GM12878 (cell line): ENCODE measurements around the gene RPUSD2. TPM values are rescaled to one million over a fixed set of nuclear protein-coding genes. Genes with fewer than 3 reads are reported as not detected.

Source experiments
- ATAC-seq: fragments of 200-7000 bp; cut with Tn5 transposase; 3 replicates; pipeline ENCODE4 v1.9.1; 2020; ENCODE audit warnings: mild to moderate bottlenecking, moderate library complexity
- BruUV-seq: library from RNA; stranded (reverse); fragments of 400-500 nt; replicated peaks from 2 replicates; lab custom pipeline; 2021; lab: Mats Ljungman, UMichigan
- CTCF ChIA-PET: fragments of 300-600 bp; sonication (Branson Sonifier 250); formaldehyde crosslinking; extraction: SDS; loops from one replicate; lab custom pipeline; 2021; ENCODE audit warnings: inconsistent platforms; lab: Yijun Ruan, JAX
- POLR2A ChIA-PET: fragments of 350-600 bp; formaldehyde crosslinking; extraction: SDS; loops from one replicate; lab custom pipeline; 2021; ENCODE audit warnings: inconsistent platforms; lab: Charles Lee
- RAD21 ChIA-PET: fragments of 300-600 bp; sonication (Branson Sonifier 250); formaldehyde crosslinking; loops from one replicate; lab custom pipeline; 2023; ENCODE audit warnings: antibody characterized with exemption; ENCODE audit not compliant: unreplicated experiment; lab: Charles Lee
- SMC1A ChIA-PET: fragments of 300-600 bp; sonication (Branson Sonifier 250); formaldehyde crosslinking; loops from one replicate; lab custom pipeline; 2023; ENCODE audit not compliant: unreplicated experiment, uncharacterized antibody; lab: Charles Lee
- DNase-seq: peaks from one replicate; pipeline ENCODE4 v3.0.0-alpha.2; 2011; ENCODE audit warnings: low read depth, low spot score
- FAIRE-seq: peaks from 3 replicates; lab custom pipeline; 2011; peaks lifted over from hg19 to GRCh38; lab: Jason Lieb, UNC
- H2AFZ ChIP-seq: 2 replicates; pipeline ENCODE4 v1.6.0; 2011; ENCODE audit warnings: low read depth, low read length, control low read depth; ENCODE audit not compliant: control insufficient read depth
- H3K27ac ChIP-seq: 2 replicates; pipeline ENCODE4 v1.5.1; 2011; ENCODE audit warnings: control low read depth; ENCODE audit not compliant: control insufficient read depth, insufficient read depth
- H3K27me3 ChIP-seq, 2 experiments: replicated peaks in 1 of 2; 2 replicates each; pipeline versions ENCODE4 v1.6.0 to v1.6.1; 2011; ENCODE audit warnings: low read length in 1 of 2; ENCODE audit not compliant: control insufficient read depth in 2 of 2, insufficient read depth in 2 of 2
- H3K36me3 ChIP-seq, 2 experiments: 2 replicates each; pipeline ENCODE4 v1.5.1; 2011; ENCODE audit warnings: low read length in 1 of 2; ENCODE audit not compliant: control insufficient read depth in 2 of 2, insufficient read depth in 2 of 2
- H3K4me1 ChIP-seq: 2 replicates; pipeline ENCODE4 v1.6.1; 2011; ENCODE audit warnings: mild to moderate bottlenecking, low read length, moderate library complexity, mixed read lengths; ENCODE audit not compliant: control insufficient read depth, insufficient read depth
- H3K4me2 ChIP-seq: 2 replicates; pipeline ENCODE4 v1.6.0; 2011; ENCODE audit warnings: control low read depth; ENCODE audit not compliant: control insufficient read depth, insufficient read depth
- H3K4me3 ChIP-seq: fragments of 200-600 bp; sonication (generic); 2 replicates; pipeline ENCODE4 v1.5.1; 2016
- H3K79me2 ChIP-seq: 2 replicates; pipeline ENCODE4 v1.6.0; 2011; ENCODE audit warnings: low read length; ENCODE audit not compliant: control insufficient read depth, insufficient read depth
- H3K9ac ChIP-seq: 2 replicates; pipeline ENCODE4 v1.8.0; 2011; ENCODE audit warnings: low read length, control low read depth, mixed read lengths; ENCODE audit not compliant: control insufficient read depth, insufficient read depth
- H3K9me3 ChIP-seq: replicated peaks from 3 replicates; pipeline ENCODE4 v1.5.1; 2011; ENCODE audit warnings: mild to moderate bottlenecking, low read length; ENCODE audit not compliant: control insufficient read depth, insufficient read depth
- H4K20me1 ChIP-seq: 2 replicates; pipeline ENCODE4 v1.6.0; 2011; ENCODE audit not compliant: control insufficient read depth, insufficient read depth
- CTCF ChIP-seq, 3 experiments: IDR thresholded peaks in 2 of 3; conservative IDR thresholded peaks in 1 of 3; 2 replicates each; pipeline ENCODE4 v1.5.1; 2011; ENCODE audit warnings: low read depth in 3 of 3, low read length in 3 of 3, mild to moderate bottlenecking in 3 of 3, control low read depth in 2 of 3, moderate library complexity in 2 of 3, inconsistent platforms in 1 of 3, mixed read lengths in 1 of 3; ENCODE audit not compliant: control insufficient read depth in 2 of 3, insufficient read depth in 1 of 3; ENCODE audit errors: extremely low read depth in 1 of 3
- GABPA ChIP-seq: IDR thresholded peaks from 2 replicates; pipeline ENCODE4 v1.6.1; 2014; ENCODE audit warnings: antibody characterized with exemption, low read depth, mild to moderate bottlenecking, inconsistent platforms
- IRF5 ChIP-seq: fragments of 450-650 bp; IDR thresholded peaks from 2 replicates; pipeline ENCODE4 v1.6.1; 2017; ENCODE audit warnings: borderline replicate concordance
- NR2C1 ChIP-seq: fragments of 450-650 bp; IDR thresholded peaks from 2 replicates; pipeline ENCODE4 v1.6.1; 2017; ENCODE audit warnings: antibody characterized with exemption, mild to moderate bottlenecking, moderate library complexity
- PBX3 ChIP-seq: IDR thresholded peaks from 2 replicates; pipeline ENCODE4 v1.6.1; 2011; ENCODE audit warnings: mild to moderate bottlenecking, low read depth, low read length, moderate library complexity; ENCODE audit not compliant: insufficient replicate concordance
- SIX5 ChIP-seq: IDR thresholded peaks from 2 replicates; pipeline ENCODE4 v1.6.1; 2011; ENCODE audit warnings: mild to moderate bottlenecking, low read depth, low read length, moderate library complexity; ENCODE audit not compliant: severe bottlenecking
- SUPT20H ChIP-seq: IDR thresholded peaks from 2 replicates; pipeline ENCODE4 v1.6.1; 2011; ENCODE audit warnings: low read depth, mild to moderate bottlenecking, low read length, moderate library complexity, borderline replicate concordance; ENCODE audit not compliant: control insufficient read depth
- TBL1XR1 ChIP-seq: IDR thresholded peaks from 2 replicates; pipeline ENCODE4 v1.6.1; 2012; ENCODE audit warnings: low read depth, low read length, improper control_type of control experiment
- WGBS: methylation state at CpG from one replicate; pipeline ENCODE4 v1.1.6; 2016; ENCODE audit warnings: low lambda C conversion rate; ENCODE audit not compliant: insufficient replicate concordance, insufficient coverage; ENCODE audit errors: missing lambda C conversion rate; 5-methylcytosine and 5-hydroxymethylcytosine counted together
- in situ Hi-C: fragments of 300-500 bp; cut with MboI; formaldehyde crosslinking; loops from 9 replicates; pipeline ENCODE4 v1.14.3; 2018; ENCODE audit warnings: mixed read lengths
- intact Hi-C: fragments of 100-400 bp; cut with micrococcal nuclease; formaldehyde crosslinking; loops from one replicate; pipeline ENCODE4 v1.14.2; 2022; ENCODE audit not compliant: unreplicated experiment
- polyA plus RNA-seq, 11 experiments: library from polyadenylated mRNA; depleted of rRNA in 4 of 11; unstranded in 6 of 11; stranded (reverse) in 5 of 11; fragments of >200 nt; fragmentation: Nextera tagmentation in 4 of 11; fragmentation: Illumina TruSeq in 1 of 11; extraction: Ambion mirVana in 4 of 11; extraction: Trizol in 1 of 11; gene quantifications; 1 replicate in 1 of 11; 2 replicates in 10 of 11; pipeline versions ENCODE4 v1.2.1 to v1.2.3, GENCODE V29; 2011 to 2016; ENCODE audit warnings: inconsistent platforms in 2 of 11, missing spikeins in 2 of 11, low read depth in 1 of 11
- total RNA-seq, 4 experiments: library from RNA; depleted of rRNA in 3 of 4; stranded (reverse); fragments of >200 nt in 3 of 4; fragmentation: Illumina TruSeq in 1 of 4; extraction: Trizol in 1 of 4; gene quantifications; 2 replicates each; pipeline versions ENCODE4 v1.2.1 to v1.2.3, GENCODE V29; 2013 to 2021

RPUSD2 gene
- total and polyA plus RNA-seq, 10 of the 15 experiments (the other 5 are each of a cell fraction or from before 2014, with no cell fraction given): 4.0 to 33.3 (median 18.5) TPM

GRCh38 chr15:40538976-40539375, 30.1 kb upstream of the RPUSD2 start:
- 76% methylated on average over 6 of the region's 6 CpGs for WGBS
- ChIA-PET POLR2A (interaction anchor here (0.7 to 1.0 kb wide), 2 partner anchors 24 to 63 kb away, joined by 3 to 8 read pairs; no protein-coding TSS in a partner anchor), CTCF (interaction anchor here (0.6 kb wide), 1 partner anchor 19 kb away, joined by 4 read pairs; no protein-coding TSS in a partner anchor), SMC1A (no interaction called here), RAD21 (interaction anchor here (1.4 to 1.9 kb wide), 2 partner anchors 11 to 16 kb away, joined by 3 to 5 read pairs; no protein-coding TSS in a partner anchor)
- in situ Hi-C loops (no loop called here), intact Hi-C loops (no loop called here)
- H3K27me3 ChIP-seq: no peaks in the 10 kb centered on the region
- BruUV-seq: no TSS peak
- peaks cover 23% of the 10 kb centered on the region for H3K4me1 ChIP-seq
- H3K4me2 ChIP-seq: no peak overlapping the region
- TF ChIP-seq SIX5 (no peak), TBL1XR1 (no peak), PBX3 (no peak), CTCF (IDR thresholded peaks at IDR 0.05 in 2 of 3, conservative IDR thresholded peaks at IDR 0.05 in 1 of 3; ENCODE audit: control insufficient read depth in 2 of 3, extremely low read depth in 1 of 3, insufficient read depth in 1 of 3, low read depth in 3 of 3, low read length in 3 of 3) (no peak), NR2C1 (no peak), GABPA (no peak), SUPT20H (no peak), IRF5 (no peak)
- H4K20me1 ChIP-seq: no peaks in the 10 kb centered on the region
- H3K79me2 ChIP-seq: peaks cover 2% of the 10 kb centered on the region; the same call in 1 of the 2 replicates
- peaks cover 0 to 3% of the 10 kb centered on the region in 2 experiments; a peak in 2 of 4 replicates for H3K36me3 ChIP-seq
- H2AFZ ChIP-seq: no peak overlapping the region
- no peak overlapping the region for H3K27ac ChIP-seq
- ATAC-seq: no peak
- DNase-seq: no peak
- no peak overlapping the region for H3K9ac ChIP-seq
- no peak for FAIRE-seq
- peaks cover 3% of the 10 kb centered on the region; the same call in 2 of the 3 replicates for H3K9me3 ChIP-seq
- no peak overlapping the region for H3K4me3 ChIP-seq
